ENCODE measurements around the gene SMAD2. TPM values are rescaled to one million over a fixed set of nuclear protein-coding genes. Genes with fewer than 3 reads are reported as not detected.

Gene SMAD2
- total and polyA plus RNA-seq, 9 of the 15 experiments (the other 6 are each of a cell fraction or from before 2014, with no cell fraction given) = 9.2 to 49.6 (median 33.7) TPM

DNA sequence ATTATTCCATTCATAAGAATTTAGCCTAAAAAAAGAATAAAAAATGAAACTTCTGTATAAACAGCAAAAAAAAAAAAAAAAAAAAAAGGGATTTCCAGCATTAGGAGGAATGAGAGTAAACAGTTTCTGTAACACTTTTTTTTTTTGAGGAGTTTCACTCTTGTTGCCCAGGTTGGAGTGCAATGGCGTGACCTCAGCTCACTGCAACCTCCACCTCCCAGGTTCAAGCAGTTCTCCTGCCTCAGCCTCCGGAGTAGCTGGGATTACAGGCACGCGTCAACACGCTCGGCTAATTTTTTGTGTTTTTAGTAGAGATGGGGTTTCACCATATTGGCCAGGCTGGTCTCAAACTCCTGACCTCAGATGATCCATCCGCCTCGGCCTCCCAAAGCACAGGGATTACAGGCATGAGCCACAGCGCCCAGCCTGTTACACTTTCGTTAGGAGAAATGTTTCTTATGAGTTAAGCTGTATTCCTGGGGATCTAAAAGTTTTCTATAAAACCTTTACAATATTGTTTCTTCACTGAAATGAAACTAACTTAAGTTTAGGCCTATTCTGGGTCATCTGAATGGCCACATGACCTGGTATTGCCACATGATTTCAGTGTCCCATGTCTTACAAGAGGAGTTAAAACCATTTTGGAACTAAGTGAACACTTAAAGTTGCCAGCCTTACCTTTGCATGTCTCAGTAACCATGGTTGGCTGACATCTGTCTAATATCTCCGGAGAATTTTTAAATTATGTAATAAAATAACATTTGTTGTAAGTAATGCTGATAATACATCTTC, 17.5 kb downstream of the SMAD2 start:
- Histone ChIP-seq H2AFZ (ENCODE audit: low read depth, low read length) (no peak overlapping the region), H4K20me1 (replicated peaks; ENCODE audit: control insufficient read depth, insufficient read depth, low read length) (no peaks in the 10 kb centered on the region; the same call in 1 of the 2 replicates), H3K27me3 (ENCODE audit: control insufficient read depth in 2 of 2, insufficient read depth in 2 of 2, low read length in 2 of 2) (no peaks in the 10 kb centered on the region), H3K9me3 (replicated peaks; ENCODE audit: control insufficient read depth, insufficient read depth, low read depth, low read length) (no peaks in the 10 kb centered on the region), H3K4me2 (ENCODE audit: insufficient read depth, low read length) (no peak overlapping the region; the same call in 1 of the 2 replicates), H3K4me1 (replicated peaks in 1 of 2; ENCODE audit: control insufficient read depth in 2 of 2, insufficient read depth in 2 of 2, low read length in 2 of 2) (peaks cover 2 to 30% of the 10 kb centered on the region in 2 experiments; a peak in 3 of 5 replicates), H3K9ac (ENCODE audit: insufficient read depth in 1 of 2, low read depth in 2 of 2, low read length in 2 of 2) (peak overlapping the region in 1 of 2 experiments; percentile 45; a peak in 2 of 4 replicates), H3K79me2 (ENCODE audit: control insufficient read depth, insufficient read depth, low read length) (peaks cover 99% of the 10 kb centered on the region), H3K27ac (ENCODE audit: extremely low read depth, low read depth, low read length) (peak overlapping the region; percentile 82), H3K36me3 (ENCODE audit: control insufficient read depth, insufficient read depth, low read length) (peaks cover 7% of the 10 kb centered on the region; the same call in 2 of the 3 replicates), H3K4me3 (no peak overlapping the region), H3K9me1 (ENCODE audit: control insufficient read depth, insufficient read depth, low read length) (no peaks in the 10 kb centered on the region)
- FAIRE-seq (no peak), DNase-seq (ENCODE audit: extremely low read depth in 1 of 4, low spot score in 3 of 4) (no peak), ATAC-seq (peak; percentile 9; the same call in 1 of the 3 replicates)
- 73% methylated on average over 9 of the region's 11 CpGs for whole genome bisulfite sequencing (ENCODE audit: insufficient coverage, low coverage, missing lambda C conversion rate)
- in situ Hi-C loops (cut with MboI) (no loop called here), intact Hi-C loops (cut with micrococcal nuclease) (no loop called here)
- ChIA-PET POLR2A (interaction anchor here (0.6 to 1.2 kb wide), 2 partner anchors 11 to 1068 kb away, joined by 4 read pairs; no protein-coding TSS in a partner anchor), CTCF (ENCODE audit: low intra/inter-chr PET ratio) (no interaction called here)
- BruUV-seq (replicated peaks) = no TSS peak
- no peak for TF ChIP-seq CEBPG (CRISPR knock-in tag; IDR thresholded peaks at IDR 0.05)
- 0 out of 4 replicates have a peak, but pooled peaks of 1 of the 2 experiments have one; percentile 15 for TF ChIP-seq CEBPG (tag; conservative IDR thresholded peaks at IDR 0.05 in 1 of 2, IDR thresholded peaks at IDR 0.05 in 1 of 2)
- TF ChIP-seq ARID2 (IDR thresholded peaks at IDR 0.05) = no peak
- no peak for TF ChIP-seq NR3C1 (CRISPR knock-in tag; IDR thresholded peaks at IDR 0.05)
- peak; percentile 20; the same call in 1 of the 2 replicates for TF ChIP-seq CEBPB (tag; IDR thresholded peaks at IDR 0.05)
- TF ChIP-seq RAD51 (IDR thresholded peaks at IDR 0.05; ENCODE audit: borderline replicate concordance, low read depth) = peak; percentile 67; the same call in 1 of the 2 replicates
- no peak for TF ChIP-seq SMARCE1 (IDR thresholded peaks at IDR 0.05)
- no peak for TF ChIP-seq ZNF316 (IDR thresholded peaks at IDR 0.05)
- TF ChIP-seq SRSF3 (IDR thresholded peaks at IDR 0.05; ENCODE audit: insufficient read depth, low read length) = no peak
- no peak for TF ChIP-seq SMAD1 (IDR thresholded peaks at IDR 0.05; ENCODE audit: low read depth, low read length, partially characterized antibody)
- no peak for TF ChIP-seq SAFB2 (IDR thresholded peaks at IDR 0.05; ENCODE audit: borderline replicate concordance, low read depth, low read length, severe bottlenecking)
- no peak for TF ChIP-seq PPARD (CRISPR knock-in tag; IDR thresholded peaks at IDR 0.05)
- TF ChIP-seq ZC3H4 (CRISPR knock-in tag; IDR thresholded peaks at IDR 0.05; ENCODE audit: borderline replicate concordance) = no peak
- TF ChIP-seq MBD2 (IDR thresholded peaks at IDR 0.05; ENCODE audit: borderline replicate concordance, low read depth) = no peak
- TF ChIP-seq MTA1 (IDR thresholded peaks at IDR 0.05; ENCODE audit: borderline replicate concordance) = no peak
- TF ChIP-seq EP300 (IDR thresholded peaks at IDR 0.05; ENCODE audit: low read length) = no peak
- TF ChIP-seq, protein P1, sequence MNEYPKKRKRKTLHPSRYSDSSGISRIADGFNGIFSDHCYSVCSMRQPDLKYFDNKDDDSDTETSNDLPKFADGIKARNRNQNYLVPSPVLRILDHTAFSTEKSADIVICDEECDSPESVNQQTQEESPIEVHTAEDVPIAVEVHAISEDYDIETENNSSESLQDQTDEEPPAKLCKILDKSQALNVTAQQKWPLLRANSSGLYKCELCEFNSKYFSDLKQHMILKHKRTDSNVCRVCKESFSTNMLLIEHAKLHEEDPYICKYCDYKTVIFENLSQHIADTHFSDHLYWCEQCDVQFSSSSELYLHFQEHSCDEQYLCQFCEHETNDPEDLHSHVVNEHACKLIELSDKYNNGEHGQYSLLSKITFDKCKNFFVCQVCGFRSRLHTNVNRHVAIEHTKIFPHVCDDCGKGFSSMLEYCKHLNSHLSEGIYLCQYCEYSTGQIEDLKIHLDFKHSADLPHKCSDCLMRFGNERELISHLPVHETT (CRISPR knock-in tag; conservative IDR thresholded peaks at IDR 0.05 in 1 of 2, IDR thresholded peaks at IDR 0.05 in 1 of 2) = no peak
- TF ChIP-seq, protein P2, sequence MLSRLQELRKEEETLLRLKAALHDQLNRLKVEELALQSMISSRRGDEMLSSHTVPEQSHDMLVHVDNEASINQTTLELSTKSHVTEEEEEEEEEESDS (CRISPR knock-in tag; IDR thresholded peaks at IDR 0.05) = no peak
